Measurements from ENCODE around the gene SHC2.

SHC2 gene

GRCh38 chr19:369256-369655, 91.6 kb downstream of the SHC2 start:
- no peak for DNase-seq

DNA sequence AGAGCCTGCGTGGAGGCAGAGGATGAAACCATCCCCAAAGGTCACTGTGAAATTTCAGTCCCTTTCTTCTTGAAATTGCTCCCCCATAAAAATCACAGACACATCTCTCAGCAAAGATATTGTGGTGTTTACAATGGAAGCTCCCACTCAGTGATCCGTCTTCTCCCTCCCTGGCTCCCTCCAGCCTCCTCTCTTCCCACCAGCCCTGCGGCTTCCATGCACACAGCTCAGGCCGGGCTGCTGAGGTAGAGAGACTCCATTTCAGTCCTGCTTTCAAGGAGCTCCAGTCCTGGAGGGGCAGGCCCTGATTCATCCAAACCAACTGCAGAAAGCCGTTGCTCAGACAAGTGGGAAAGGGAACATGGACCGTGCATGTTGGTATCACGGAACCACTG, 92.2 kb downstream of the SHC2 start:
- DNase-seq = no peak

GRCh38 chr19:367963-368629, 92.7 kb downstream of the SHC2 start:
- no peak for DNase-seq

GRCh38 chr19:367561-367960, 93.3 kb downstream of the SHC2 start:
- no peak for DNase-seq

DNA sequence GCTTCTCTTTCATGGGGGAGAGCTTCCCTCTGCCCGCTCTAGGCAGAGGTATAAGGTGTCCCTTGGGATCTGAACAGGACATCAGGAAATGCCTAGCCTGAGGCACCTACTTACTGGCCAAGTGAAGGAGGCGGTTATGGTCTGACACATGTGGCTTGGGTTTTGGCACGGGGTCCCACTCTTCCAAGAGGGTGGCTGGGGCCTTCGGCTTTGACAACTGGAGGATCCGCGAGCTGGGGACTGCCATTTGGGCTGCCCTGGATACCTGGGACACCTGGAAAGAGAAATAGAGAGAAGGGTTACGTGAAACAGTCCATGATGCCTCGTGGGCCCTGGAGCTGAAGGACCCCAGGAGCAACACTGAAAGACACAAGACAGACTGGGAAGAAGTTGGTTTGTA, 93.9 kb downstream of the SHC2 start:
- no peak for DNase-seq
